HPDE6-E6E7 (cell line): ENCODE measurements around the gene ABCC8.

ENCODE experiments used
- DNase-seq: peaks from one replicate; pipeline ENCODE4 v3.0.0; 2011; ENCODE audit warnings: missing footprints; ENCODE audit errors: extremely low spot score

The ABCC8 gene

DNA sequence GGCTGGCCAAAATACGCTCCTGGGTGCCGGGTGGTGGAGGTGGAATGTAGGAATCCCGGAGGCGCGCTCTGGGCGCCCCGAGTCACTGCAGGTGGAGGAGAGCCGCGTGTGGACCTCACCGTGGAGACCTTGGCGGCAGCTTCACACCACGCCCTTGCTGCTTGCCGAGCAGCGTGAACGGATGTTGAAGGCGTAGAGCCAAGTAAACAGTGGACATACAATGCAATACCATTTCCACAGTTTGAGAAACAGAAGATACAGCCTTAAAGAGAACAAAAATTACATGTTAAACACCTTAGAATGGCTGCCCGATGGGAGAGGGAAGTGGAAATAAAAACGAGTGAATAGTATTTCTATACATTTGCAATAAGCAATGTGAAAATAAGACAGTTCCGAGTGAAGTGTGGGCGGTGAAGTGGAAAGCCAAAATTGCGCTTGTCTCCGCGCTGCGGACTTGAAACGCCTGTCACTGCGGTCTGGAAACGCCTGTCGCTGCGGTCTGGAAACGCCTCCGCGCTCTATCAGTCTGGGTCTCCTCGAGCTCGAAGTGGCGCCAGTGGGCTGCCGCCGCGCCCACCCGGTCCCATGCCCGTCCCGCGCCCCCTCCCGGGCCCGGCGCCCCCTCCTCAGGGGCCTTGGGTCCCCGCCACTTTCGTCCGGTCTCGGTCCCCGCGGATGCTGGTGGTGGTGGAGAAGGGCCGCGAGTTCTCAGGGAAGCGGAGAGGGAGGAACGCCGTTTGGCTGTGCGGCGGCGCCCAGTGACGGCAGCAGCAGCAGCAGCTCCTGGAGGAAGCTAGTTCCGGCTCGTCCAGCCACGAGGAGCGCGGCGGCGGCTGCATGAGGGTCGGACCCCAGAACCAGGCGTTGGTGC, 123.5 kb downstream of the ABCC8 start:
- peak; percentile 33 for DNase-seq

DNA sequence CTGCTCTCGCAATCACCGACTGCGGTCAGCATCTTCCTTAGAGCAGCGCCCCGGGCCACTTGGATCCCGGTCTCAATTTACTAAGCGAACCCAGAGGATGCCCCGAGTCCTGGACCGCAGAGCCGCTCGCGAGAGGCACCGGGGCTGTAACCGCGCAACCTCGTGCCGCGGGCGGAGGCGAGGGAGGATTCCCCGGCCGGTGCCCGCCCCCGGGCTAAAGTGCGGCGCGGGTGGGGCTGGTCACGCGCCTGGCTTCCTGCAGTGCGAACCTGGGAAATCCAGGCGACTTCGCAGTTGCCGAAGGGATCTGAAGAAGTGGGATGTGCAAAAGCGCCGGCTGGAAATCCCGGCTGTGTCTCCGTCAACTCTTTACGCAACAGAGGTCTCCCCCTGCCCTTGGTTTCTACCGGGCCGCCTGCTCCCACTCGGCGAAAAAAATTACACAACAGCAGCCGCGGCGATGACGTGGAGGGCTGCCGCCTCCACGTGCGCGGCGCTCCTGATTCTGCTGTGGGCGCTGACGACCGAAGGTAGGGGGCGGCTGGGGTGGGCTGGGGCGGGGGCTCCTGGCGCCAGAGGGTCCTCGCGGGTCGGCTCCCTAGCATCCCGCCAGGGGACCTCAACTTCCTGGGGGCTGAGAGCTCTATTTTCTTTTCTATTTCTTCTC, 125.0 kb downstream of the ABCC8 start, which contains the start of gene NCR3LG1:
Gene NCR3LG1, plus strand, starts transcription at position 291 of the 667 bp plus-strand sequence. Its CDS starts 170 bp downstream, at position 461.
- DNase-seq, result peak; percentile 20

DNA sequence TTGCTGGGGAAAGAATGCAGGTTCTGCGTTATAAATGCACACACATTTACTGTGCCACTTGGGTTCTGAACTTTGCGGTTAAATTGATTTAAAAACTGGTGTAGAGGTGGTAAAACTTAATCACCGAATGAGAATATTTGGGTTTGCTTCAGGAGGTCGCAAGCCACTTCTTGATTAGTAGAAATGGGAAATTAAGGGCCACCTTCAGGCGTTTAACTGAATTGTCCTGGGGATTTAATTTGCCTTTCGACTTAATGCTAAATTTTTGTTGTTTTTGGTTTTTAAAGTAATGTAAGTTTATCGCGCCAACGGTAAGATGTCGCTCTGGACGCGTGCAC, 125.5 kb downstream of the ABCC8 start:
- DNase-seq, result no peak

DNA sequence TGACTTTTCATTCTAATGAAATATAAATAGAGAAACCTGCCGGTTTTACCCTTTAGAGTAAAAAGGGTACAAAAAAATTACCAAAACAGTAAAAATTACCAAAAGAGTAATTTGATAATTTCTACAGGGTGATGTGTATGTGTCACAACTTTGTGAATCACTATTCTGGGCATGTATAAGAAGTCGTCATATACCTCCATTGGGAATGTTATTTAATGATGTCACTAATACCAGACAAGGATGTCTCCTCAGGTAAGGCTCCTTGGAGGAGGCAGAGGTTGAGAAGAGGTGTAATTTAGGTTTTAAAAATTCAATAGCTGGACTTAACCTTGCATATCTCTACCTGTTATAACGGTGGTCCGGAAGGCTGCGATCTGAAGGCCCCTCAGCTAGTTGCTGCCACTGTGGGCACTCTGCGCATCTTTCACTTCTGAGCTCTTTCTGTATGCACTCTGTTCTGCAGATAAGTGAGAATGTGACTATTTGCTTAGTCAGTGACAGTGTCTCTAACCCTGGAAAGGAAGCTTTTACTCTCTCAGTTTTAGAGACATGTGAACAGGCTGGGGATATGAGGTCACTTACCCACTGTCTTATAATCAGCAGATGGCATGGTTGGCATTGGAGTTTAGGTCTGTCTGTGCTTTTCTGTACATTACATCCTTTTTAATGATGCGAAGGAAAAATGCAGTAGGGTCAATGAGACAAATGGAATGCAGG, 126.0 kb downstream of the ABCC8 start:
- DNase-seq, result no peak

DNA sequence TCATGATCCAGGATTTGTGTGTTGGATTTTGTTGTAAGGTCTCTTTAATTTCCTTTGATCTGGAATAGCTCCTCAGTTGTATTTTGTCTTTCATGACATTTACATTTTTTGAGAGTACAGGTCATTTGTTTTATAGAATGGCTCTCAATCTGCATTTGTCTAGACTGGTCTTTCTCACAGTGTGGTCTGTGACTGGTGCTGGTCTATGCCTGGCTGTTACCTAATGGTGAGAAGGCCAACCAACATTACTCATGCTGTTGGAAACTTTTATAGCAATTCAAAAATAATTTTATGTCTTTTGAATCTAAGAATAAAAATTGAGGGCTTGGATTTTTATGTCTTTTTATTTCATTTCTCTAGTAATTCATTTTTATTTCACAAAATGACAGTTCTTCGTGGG, 129.0 kb downstream of the ABCC8 start:
- DNase-seq, result no peak

DNA sequence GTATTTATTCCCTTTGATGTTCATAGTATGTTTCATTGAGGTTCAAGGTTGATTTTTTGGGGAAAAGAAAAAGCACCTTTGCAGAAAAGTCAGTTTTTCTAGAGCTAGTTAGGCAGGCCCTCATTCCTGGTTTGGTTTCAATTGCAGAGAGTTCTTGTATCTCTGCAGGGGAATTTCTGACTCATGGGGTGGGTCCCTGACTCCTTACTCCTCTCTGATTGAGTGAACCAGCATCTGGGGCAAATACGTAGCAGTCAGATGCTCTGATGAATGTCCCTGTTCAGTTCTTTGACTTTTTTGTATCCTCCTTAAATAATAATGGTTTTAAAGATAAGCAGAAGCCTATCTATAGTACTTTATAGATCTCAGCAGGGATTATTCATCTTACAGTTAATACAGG, 132.7 kb downstream of the ABCC8 start:
- peak; percentile 33 for DNase-seq

DNA sequence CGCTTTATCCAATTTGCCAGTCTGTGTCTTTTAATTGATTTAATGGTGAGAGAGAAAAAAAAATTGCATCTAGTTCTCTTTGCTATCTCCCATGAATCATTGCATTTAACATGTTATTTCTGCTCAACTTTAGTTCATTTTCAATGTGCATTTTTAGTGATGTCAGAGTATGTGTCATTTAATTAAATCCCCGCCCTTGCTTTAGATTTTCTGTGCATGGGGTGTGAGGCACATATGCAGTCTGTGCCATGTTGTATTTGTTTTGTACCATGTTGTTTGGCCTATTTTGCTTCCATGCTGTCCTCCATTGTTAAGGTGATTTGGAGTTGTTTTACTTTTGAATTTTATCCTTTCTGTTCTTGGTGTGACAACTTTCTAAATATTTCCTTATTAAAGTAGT, 133.4 kb downstream of the ABCC8 start:
- no peak for DNase-seq
